ENCODE data around the gene ZFYVE19.
A peak's percentile ranks its signal among the peaks of the same experiment; 100 is the strongest.

Gene ZFYVE19

GRCh38 chr15:40855706-40856234 lies 48.9 kb downstream of the ZFYVE19 start:
- Histone ChIP-seq H3K9me3 (ENCODE audit: insufficient read depth, low read length, severe bottlenecking) (no peaks in the 10 kb centered on the region), H3K27me3 (ENCODE audit: insufficient read depth, low read length, poor library complexity) (no peaks in the 10 kb centered on the region), H2AFZ (ENCODE audit: low read depth, low read length) (no peak overlapping the region), H3K4me1 (ENCODE audit: insufficient read depth, low read length) (peaks cover 9% of the 10 kb centered on the region), H4K20me1 (ENCODE audit: insufficient read depth, low read length) (no peaks in the 10 kb centered on the region), H3K4me2 (ENCODE audit: insufficient read depth, low read length) (no peak overlapping the region), H3K4me3 (ENCODE audit: low read depth in 1 of 2, low read length in 2 of 2) (no peak overlapping the region), H3K36me3 (ENCODE audit: insufficient read depth, low read length) (no peaks in the 10 kb centered on the region), H3K9ac (ENCODE audit: low read depth, low read length) (no peak overlapping the region), H3K27ac (ENCODE audit: low read length) (no peak overlapping the region), H3K79me2 (ENCODE audit: insufficient read depth, low read length) (no peaks in the 10 kb centered on the region)
- no peak for TF ChIP-seq CTCF (IDR thresholded peaks at IDR 0.05; ENCODE audit: borderline replicate concordance, extremely low read depth, low read length, poor library complexity, severe bottlenecking)
- no peak for TF ChIP-seq EZH2 (IDR thresholded peaks at IDR 0.05; ENCODE audit: borderline replicate concordance, low read depth, low read length, severe bottlenecking)
- ATAC-seq (ENCODE audit: insufficient read depth, low read depth) (no peak), DNase-seq (no peak)

- TF ChIP-seq CTCF (IDR thresholded peaks at IDR 0.05; ENCODE audit: borderline replicate concordance, extremely low read depth, low read length, poor library complexity, severe bottlenecking) (no peak), EZH2 (IDR thresholded peaks at IDR 0.05; ENCODE audit: borderline replicate concordance, low read depth, low read length, severe bottlenecking) (no peak)
- H3K79me2 ChIP-seq (ENCODE audit: insufficient read depth, low read length) = no peaks in the 10 kb centered on the region
- H3K9me3 ChIP-seq (ENCODE audit: insufficient read depth, low read length, severe bottlenecking) = no peaks in the 10 kb centered on the region
- peak overlapping the region; percentile 65; the same call in 1 of the 2 replicates for H2AFZ ChIP-seq (ENCODE audit: low read depth, low read length)
- no peaks in the 10 kb centered on the region for H4K20me1 ChIP-seq (ENCODE audit: insufficient read depth, low read length)
- no peak for ATAC-seq (ENCODE audit: insufficient read depth, low read depth)
- no peak overlapping the region for H3K4me2 ChIP-seq (ENCODE audit: insufficient read depth, low read length)
- no peak for DNase-seq
- no peaks in the 10 kb centered on the region for H3K27me3 ChIP-seq (ENCODE audit: insufficient read depth, low read length, poor library complexity)
- peaks cover 9% of the 10 kb centered on the region for H3K4me1 ChIP-seq (ENCODE audit: insufficient read depth, low read length)
- H3K36me3 ChIP-seq (ENCODE audit: insufficient read depth, low read length) = no peaks in the 10 kb centered on the region
- H3K27ac ChIP-seq (ENCODE audit: low read length) = no peak overlapping the region
- H3K9ac ChIP-seq (ENCODE audit: low read depth, low read length) = no peak overlapping the region
- no peak overlapping the region for H3K4me3 ChIP-seq (ENCODE audit: low read depth in 1 of 2, low read length in 2 of 2)
Measured at GRCh38 chr15:40856746-40857145, 49.9 kb downstream of the ZFYVE19 start.

GRCh38 chr15:40857601-40858341 lies 50.9 kb downstream of the ZFYVE19 start:
- H3K9ac ChIP-seq (ENCODE audit: low read depth, low read length) = no peak overlapping the region
- peaks cover 9% of the 10 kb centered on the region for H3K4me1 ChIP-seq (ENCODE audit: insufficient read depth, low read length)
- no peaks in the 10 kb centered on the region for H3K36me3 ChIP-seq (ENCODE audit: insufficient read depth, low read length)
- H2AFZ ChIP-seq (ENCODE audit: low read depth, low read length) = peak overlapping the region; percentile 65
- H4K20me1 ChIP-seq (ENCODE audit: insufficient read depth, low read length) = no peaks in the 10 kb centered on the region
- ATAC-seq (ENCODE audit: insufficient read depth, low read depth) = peak; percentile 90
- TF ChIP-seq EZH2 (IDR thresholded peaks at IDR 0.05; ENCODE audit: borderline replicate concordance, low read depth, low read length, severe bottlenecking) (no peak), CTCF (IDR thresholded peaks at IDR 0.05; ENCODE audit: borderline replicate concordance, extremely low read depth, low read length, poor library complexity, severe bottlenecking) (peak; percentile 94)
- no peaks in the 10 kb centered on the region for H3K9me3 ChIP-seq (ENCODE audit: insufficient read depth, low read length, severe bottlenecking)
- no peak overlapping the region for H3K27ac ChIP-seq (ENCODE audit: low read length)
- no peaks in the 10 kb centered on the region for H3K79me2 ChIP-seq (ENCODE audit: insufficient read depth, low read length)
- peak; percentile 82 for DNase-seq
- H3K4me3 ChIP-seq (ENCODE audit: low read depth in 1 of 2, low read length in 2 of 2) = no peak overlapping the region
- peak overlapping the region; percentile 40; the same call in 1 of the 2 replicates for H3K4me2 ChIP-seq (ENCODE audit: insufficient read depth, low read length)
- no peaks in the 10 kb centered on the region for H3K27me3 ChIP-seq (ENCODE audit: insufficient read depth, low read length, poor library complexity)
